Epithelial cell of proximal tubule (primary cell): ENCODE results near the gene NBDY. TPM values are rescaled to one million over a fixed set of nuclear protein-coding genes. Genes with fewer than 3 reads are reported as not detected.

Source experiments
- DNase-seq: peaks from one replicate; pipeline ENCODE4 v3.0.0-alpha.2; 2011; ENCODE audit warnings: low read depth
- H3K4me3 ChIP-seq: 2 replicates; pipeline ENCODE4 v1.5.1; 2011; ENCODE audit warnings: low read depth, mild to moderate bottlenecking, low read length
- total RNA-seq: library from RNA; depleted of rRNA; stranded (reverse); fragments of >200 nt; gene quantifications from 2 replicates; pipeline ENCODE4 v1.2.3, GENCODE V29; 2015
- TF ChIP-seq, protein P1 (sequence below): conservative IDR thresholded peaks from 2 replicates; pipeline ENCODE4 v1.5.1; 2012; ENCODE audit warnings: low read depth, mild to moderate bottlenecking, low read length

NBDY gene
- total RNA-seq, 1 donor from 2014 or later: 14.9 TPM

DNA sequence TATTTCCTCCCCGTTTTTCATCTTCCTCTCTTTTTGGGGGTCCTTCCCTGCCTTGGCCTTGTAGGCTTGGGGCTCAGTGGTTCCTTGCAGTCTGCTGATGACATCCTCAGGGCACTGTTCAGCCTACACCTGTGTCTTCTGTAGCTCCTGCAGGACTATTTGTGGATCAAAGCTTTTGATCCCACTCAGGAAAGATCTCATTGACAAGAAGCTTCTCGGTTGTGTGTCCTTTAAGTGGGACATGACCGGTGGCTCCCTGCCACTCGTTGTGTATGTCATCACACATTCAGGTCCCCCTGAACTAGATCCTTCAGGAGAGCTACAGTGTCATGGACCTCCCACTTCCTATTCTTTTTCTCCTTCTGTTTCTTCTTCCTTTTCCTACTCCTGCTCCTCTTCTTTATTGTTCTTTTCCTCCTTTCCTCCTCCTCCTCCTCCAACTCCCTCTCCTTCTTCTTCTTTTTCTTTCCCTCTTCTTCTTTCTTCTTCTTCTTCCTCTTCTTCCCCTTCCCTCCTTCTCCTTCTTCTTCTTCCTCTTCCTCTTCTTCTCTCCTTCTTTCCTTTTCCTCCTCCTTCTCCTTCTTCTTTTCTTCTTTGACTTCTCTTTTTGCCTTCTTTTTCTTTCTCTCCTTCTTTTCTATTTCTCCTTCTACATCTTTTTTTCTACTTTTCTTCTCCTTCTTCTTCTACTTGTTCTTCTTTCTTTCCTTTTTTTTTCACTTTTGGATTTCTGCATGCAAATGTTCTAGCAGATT is 67.8 kb downstream of the NBDY start:
- TF ChIP-seq, protein P1, sequence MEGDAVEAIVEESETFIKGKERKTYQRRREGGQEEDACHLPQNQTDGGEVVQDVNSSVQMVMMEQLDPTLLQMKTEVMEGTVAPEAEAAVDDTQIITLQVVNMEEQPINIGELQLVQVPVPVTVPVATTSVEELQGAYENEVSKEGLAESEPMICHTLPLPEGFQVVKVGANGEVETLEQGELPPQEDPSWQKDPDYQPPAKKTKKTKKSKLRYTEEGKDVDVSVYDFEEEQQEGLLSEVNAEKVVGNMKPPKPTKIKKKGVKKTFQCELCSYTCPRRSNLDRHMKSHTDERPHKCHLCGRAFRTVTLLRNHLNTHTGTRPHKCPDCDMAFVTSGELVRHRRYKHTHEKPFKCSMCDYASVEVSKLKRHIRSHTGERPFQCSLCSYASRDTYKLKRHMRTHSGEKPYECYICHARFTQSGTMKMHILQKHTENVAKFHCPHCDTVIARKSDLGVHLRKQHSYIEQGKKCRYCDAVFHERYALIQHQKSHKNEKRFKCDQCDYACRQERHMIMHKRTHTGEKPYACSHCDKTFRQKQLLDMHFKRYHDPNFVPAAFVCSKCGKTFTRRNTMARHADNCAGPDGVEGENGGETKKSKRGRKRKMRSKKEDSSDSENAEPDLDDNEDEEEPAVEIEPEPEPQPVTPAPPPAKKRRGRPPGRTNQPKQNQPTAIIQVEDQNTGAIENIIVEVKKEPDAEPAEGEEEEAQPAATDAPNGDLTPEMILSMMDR: no peak
- DNase-seq: no peak
- H3K4me3 ChIP-seq: no peak overlapping the region

DNA sequence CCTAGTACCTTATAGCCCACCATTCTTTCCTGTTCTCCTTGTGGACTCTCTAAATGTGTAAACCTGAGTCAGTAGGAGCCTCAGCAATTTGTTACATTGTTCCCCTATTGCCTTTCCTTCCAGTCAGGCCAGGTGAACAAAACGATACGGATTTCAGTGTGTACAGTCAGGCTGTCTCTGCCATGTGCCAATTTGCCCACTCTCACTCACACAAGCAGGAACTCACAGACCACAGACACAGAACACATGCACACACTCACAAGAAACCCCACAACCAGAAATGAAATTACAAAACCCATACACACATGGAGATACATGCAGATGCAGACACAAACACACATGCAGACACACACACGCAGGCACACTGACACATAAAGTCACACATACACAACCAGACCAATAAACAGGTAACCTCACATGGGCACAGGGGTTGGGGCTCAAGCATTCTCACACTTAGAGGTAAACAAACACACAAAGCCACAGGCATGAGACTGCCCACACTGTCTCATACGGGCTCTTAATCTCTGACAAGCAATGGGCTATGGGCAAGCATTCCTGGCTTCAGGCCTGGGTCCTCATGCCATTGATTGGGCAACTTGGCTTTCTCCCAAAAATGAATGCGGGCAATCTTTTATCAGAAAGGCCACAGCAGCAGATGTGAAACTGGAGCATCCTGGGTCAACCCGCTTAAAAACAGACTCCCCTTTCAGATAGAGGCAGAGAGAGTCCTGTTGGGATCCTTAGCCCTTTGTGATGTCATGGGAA is 68.7 kb downstream of the NBDY start:
- TF ChIP-seq, protein P1: no peak
- DNase-seq: no peak
- H3K4me3 ChIP-seq: no peak overlapping the region

DNA sequence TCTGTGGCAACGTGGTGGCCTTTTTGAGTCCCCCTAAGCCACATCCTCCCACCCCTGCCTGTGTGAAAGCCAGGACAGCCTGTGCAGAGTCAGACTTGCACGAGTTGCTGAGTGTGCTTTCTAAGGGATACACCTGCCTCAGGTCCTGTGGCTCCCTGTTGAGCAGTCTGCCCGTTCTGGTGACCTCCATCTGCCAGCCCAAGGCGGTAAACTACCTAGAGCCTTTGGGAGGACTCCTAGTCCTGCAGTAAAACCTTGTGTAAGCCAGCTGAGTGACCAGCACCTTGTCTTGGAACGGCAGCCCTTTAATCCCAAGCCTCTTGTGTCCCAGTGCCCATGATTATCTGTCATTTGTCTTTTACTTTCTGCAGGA is 69.3 kb downstream of the NBDY start:
- H3K4me3 ChIP-seq: no peak overlapping the region
- no peak for DNase-seq
- TF ChIP-seq, protein P1: no peak

DNA sequence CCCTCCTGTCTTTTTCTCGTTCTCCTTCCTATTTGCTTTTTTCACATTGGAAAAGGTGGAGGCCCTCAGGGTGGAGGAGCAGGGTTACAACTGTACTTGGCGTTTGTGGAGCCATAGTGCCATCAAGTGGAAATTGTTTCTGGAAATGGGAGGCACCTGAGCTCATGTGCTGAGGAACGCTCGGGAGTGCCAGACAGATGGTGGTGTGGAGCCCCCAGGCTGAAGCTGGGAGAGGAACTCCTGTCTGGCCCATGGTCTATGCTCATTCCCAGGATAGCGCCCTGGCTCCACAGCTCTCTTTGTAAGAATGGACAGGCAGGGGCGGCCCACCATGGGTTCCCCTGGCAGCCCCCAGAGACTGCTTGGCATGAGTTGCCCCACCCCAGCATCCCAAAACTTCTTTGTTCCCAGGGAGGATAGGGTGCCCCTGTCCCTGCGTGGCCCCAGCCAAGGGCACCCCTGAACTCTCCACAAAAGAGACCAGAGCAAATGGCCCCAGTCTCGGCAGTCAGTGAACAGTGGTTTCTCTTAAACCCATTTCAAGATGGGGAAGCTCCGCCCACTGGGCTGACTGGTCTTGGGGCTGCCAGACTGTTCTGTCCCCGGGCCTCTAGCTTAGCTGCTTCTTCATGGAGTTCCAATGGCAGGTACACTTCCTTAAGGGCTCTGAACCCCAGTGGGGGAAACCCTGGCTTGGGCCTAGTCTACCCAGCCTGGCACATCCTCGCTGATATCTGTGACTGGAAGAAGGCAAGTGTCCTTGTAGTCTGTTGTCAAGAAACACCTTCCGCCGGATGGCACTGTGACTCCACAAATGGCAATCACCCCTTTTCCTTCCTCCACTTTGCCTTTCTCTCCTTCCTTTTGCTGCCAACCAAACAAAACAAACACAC is 70.1 kb downstream of the NBDY start:
- TF ChIP-seq, protein P1: no peak
- H3K4me3 ChIP-seq: no peak overlapping the region
- DNase-seq: no peak

DNA sequence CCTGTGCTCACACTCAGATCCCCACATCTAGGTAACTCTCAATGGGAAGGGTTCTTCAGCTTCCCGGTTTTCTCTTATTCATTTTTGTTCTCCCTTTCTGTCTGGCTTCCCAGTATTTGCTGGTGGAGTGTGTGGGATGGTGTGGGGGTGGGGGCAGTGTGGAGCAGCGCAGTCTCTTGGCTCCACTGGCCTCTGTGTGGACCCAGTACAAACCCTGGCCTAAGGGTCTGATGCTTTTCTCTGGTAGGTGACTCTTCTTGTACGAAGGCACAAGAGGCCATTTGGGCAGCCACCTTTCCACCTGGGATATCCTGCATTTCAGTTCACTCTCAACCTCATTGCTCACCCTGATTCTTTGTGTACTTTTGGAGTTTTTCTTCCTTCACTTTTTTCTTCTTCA is 71.3 kb downstream of the NBDY start:
- H3K4me3 ChIP-seq: no peak overlapping the region
- TF ChIP-seq, protein P1: no peak
- no peak for DNase-seq

DNA sequence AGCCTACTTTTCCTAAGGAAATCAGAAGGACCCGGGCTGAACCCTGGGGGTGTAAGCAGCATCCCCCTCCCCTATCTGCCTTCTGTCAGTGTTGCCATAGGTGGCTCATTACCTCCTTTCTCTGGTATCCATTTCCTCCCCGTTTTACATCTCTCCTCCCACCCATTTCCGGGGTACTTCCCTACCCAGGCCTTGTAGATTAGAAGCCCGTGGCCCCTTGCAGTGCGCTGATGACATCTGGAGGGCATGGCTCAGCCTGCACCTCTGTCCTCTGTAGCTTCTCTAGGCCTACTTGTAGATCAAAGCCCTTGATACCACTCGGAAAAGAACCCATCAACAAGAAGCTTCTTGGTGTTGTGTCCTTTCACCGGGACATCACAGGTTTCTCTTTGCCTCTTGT is 71.8 kb downstream of the NBDY start:
- no peak overlapping the region for H3K4me3 ChIP-seq
- TF ChIP-seq, protein P1: no peak
- DNase-seq: no peak
